Measurements from ENCODE around the gene PCDHGA1. TPM values are rescaled to one million over a fixed set of nuclear protein-coding genes. Genes with fewer than 3 reads are reported as not detected.
"Not testable (repeated sequence)": the region's sequence is repeated elsewhere in the genome, so short reads cannot be mapped to it uniquely, and the experiment has no call there.

PCDHGA1 gene
- total and polyA plus RNA-seq, 5 experiments from 2014 or later = 0.38 to 0.52 TPM; not detected in 3

- POLR2A ChIA-PET = no interaction called here
- Mint-ChIP-seq H3K4me3 (peak within 1 kb of the TSS; percentile 50 to 85 (median 76)), H3K9me3 (peaks cover 0 to 86% (median 36%) of the 10 kb centered on the region in 9 donors), H3K27me3 (peaks cover 46 to 90% (median 68%) of the 10 kb centered on the region in 5 donors), H3K4me1 (peaks cover 0 to 17% (median 5%) of the 10 kb centered on the region in 4 donors), H3K27ac (peak within 1 kb of the TSS in 2 of 10 donors; percentile 64 to 93), H3K36me3 (peaks cover 31 to 54% (median 35%) of the 10 kb centered on the region in 3 donors)
- peak in 4 of 10 donors; percentile 20 to 42 (median 34) for DNase-seq
- ATAC-seq = peak; percentile 39 to 49
These were observed 90.7 kb downstream of the PCDHGA1 start, which contains the start of gene PCDHGA11 for GRCh38 chr5:141420855-141421488. Gene PCDHGA11 (plus strand): TSS chr5:141421051. CDS start chr5:141421228, 177 bp downstream.

- H3K4me3 Mint-ChIP-seq = peak overlapping the region; percentile 50 to 85 (median 74)
- POLR2A ChIA-PET = no interaction called here
- H3K36me3 Mint-ChIP-seq = peaks cover 31 to 58% (median 35%) of the 10 kb centered on the region in 3 donors
- H3K27me3 Mint-ChIP-seq = peaks cover 44 to 90% (median 69%) of the 10 kb centered on the region in 5 donors
- H3K4me1 Mint-ChIP-seq = peaks cover 0 to 17% (median 5%) of the 10 kb centered on the region in 4 donors
- DNase-seq (no peak), ATAC-seq (no peak)
- H3K9me3 Mint-ChIP-seq = peaks cover 0 to 86% (median 36%) of the 10 kb centered on the region in 9 donors
- peak overlapping the region in 2 of 10 donors; percentile 64 to 93 for H3K27ac Mint-ChIP-seq
These were observed 91.2 kb downstream of the PCDHGA1 start for GRCh38 chr5:141421489-141421855.

GRCh38 chr5:141422742-141423291 lies 92.5 kb downstream of the PCDHGA1 start:
- Mint-ChIP-seq H3K27me3 (peaks cover 49 to 91% (median 73%) of the 10 kb centered on the region in 5 donors), H3K4me1 (peaks cover 0 to 14% (median 5%) of the 10 kb centered on the region in 4 donors), H3K27ac (peak overlapping the region in 1 of 10 donors; percentile 40), H3K36me3 (peaks cover 30 to 64% (median 35%) of the 10 kb centered on the region in 3 donors), H3K9me3 (peaks cover 0 to 87% (median 36%) of the 10 kb centered on the region in 9 donors), H3K4me3 (peak overlapping the region in 1 of 10 donors; percentile 42)
- DNase-seq (no peak), ATAC-seq (no peak)
- POLR2A ChIA-PET = no interaction called here

DNA sequence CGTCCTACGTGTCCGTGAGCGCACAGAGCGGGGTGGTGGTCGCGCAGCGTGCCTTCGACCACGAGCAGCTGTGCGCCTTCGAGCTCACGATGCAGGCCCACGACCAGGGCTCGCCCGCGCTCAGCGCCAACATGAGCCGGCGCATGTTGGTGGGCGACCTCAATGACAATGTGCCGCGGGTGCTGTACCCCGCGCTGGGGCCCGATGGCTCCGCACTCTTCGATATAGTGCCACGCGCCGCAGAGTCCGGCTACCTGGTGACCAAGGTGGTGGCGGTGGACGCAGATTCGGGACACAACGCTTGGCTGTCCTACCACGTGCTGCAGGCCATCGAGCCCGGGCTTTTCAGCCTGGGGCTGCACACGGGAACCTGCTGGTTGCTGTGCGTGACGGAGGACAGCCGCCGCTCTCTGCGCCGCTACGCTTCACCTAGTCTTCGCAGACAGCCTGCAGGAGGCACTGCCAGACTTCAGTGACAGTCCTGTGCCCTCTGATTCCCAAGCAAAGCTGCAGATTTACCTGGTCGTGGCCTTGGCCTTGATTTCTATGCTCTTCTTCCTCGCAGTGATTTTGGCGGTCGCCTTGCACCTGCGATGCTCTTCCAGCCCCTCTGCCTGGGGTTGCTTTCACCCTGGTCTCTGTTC lies 97.6 kb downstream of the PCDHGA1 start:
- POLR2A ChIA-PET = no interaction called here
- no peak for DNase-seq
- no peak for ATAC-seq
- H3K4me1 Mint-ChIP-seq = peaks cover 3 to 9% (median 7%) of the 10 kb centered on the region in 4 donors
- peaks cover 16 to 77% (median 30%) of the 10 kb centered on the region in 9 donors for H3K9me3 Mint-ChIP-seq
- peaks cover 46 to 82% (median 59%) of the 10 kb centered on the region in 5 donors for H3K27me3 Mint-ChIP-seq
- peak overlapping the region in 1 of 10 donors; percentile 56 for H3K4me3 Mint-ChIP-seq
- no peak overlapping the region for H3K27ac Mint-ChIP-seq
- peaks cover 18 to 57% (median 28%) of the 10 kb centered on the region in 3 donors for H3K36me3 Mint-ChIP-seq

GRCh38 chr5:141430332-141431113 lies 100.2 kb downstream of the PCDHGA1 start, which contains the start of gene PCDHGA12:
Gene PCDHGA12 (plus strand): TSS chr5:141430507. CDS start chr5:141430760, 253 bp downstream.
- POLR2A ChIA-PET = no interaction called here
- Mint-ChIP-seq H3K4me1 (peaks cover 3 to 9% (median 7%) of the 10 kb centered on the region in 4 donors), H3K27ac (peak within 1 kb of the TSS in 3 of 10 donors; percentile 25 to 87 (median 61)), H3K9me3 (peaks cover 16 to 79% (median 34%) of the 10 kb centered on the region in 9 donors), H3K27me3 (peaks cover 45 to 81% (median 57%) of the 10 kb centered on the region in 5 donors), H3K36me3 (peaks cover 22 to 63% (median 35%) of the 10 kb centered on the region in 3 donors), H3K4me3 (peak within 1 kb of the TSS; percentile 42 to 81 (median 70))
- DNase-seq (no peak), ATAC-seq (peak in 1 of 2 donors; percentile 57)

GRCh38 chr5:141431286-141431685 lies 101.0 kb downstream of the PCDHGA1 start:
- Mint-ChIP-seq H3K9me3 (peaks cover 14 to 74% (median 36%) of the 10 kb centered on the region in 9 donors), H3K4me1 (peaks cover 3 to 9% (median 7%) of the 10 kb centered on the region in 4 donors), H3K4me3 (peak overlapping the region in 9 of 10 donors; percentile 4 to 81 (median 59)), H3K27me3 (peaks cover 42 to 81% (median 57%) of the 10 kb centered on the region in 5 donors), H3K36me3 (peaks cover 22 to 58% (median 31%) of the 10 kb centered on the region in 3 donors), H3K27ac (peak overlapping the region in 1 of 10 donors; percentile 87)
- DNase-seq (no peak), ATAC-seq (peak in 1 of 2 donors; percentile 17)
- POLR2A ChIA-PET = no interaction called here

DNA sequence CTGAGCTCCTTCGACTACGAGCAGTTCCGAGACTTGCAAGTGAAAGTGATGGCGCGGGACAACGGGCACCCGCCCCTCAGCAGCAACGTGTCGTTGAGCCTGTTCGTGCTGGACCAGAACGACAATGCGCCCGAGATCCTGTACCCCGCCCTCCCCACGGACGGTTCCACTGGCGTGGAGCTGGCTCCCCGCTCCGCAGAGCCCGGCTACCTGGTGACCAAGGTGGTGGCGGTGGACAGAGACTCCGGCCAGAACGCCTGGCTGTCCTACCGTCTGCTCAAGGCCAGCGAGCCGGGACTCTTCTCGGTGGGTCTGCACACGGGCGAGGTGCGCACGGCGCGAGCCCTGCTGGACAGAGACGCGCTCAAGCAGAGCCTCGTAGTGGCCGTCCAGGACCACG lies 102.0 kb downstream of the PCDHGA1 start:
- POLR2A ChIA-PET, ATAC-seq, DNase-seq, H3K4me1 Mint-ChIP-seq: not testable (repeated sequence)
- peak overlapping the region in 1 of 10 donors; percentile 66 for H3K4me3 Mint-ChIP-seq
- peaks cover 12 to 63% (median 36%) of the 10 kb centered on the region in 9 donors for H3K9me3 Mint-ChIP-seq
- H3K27me3 Mint-ChIP-seq = peaks cover 33 to 81% (median 59%) of the 10 kb centered on the region in 5 donors
- peak overlapping the region in 1 of 10 donors; percentile 87 for H3K27ac Mint-ChIP-seq
- peaks cover 22 to 53% (median 37%) of the 10 kb centered on the region in 3 donors for H3K36me3 Mint-ChIP-seq

- Mint-ChIP-seq H3K4me3 (peak overlapping the region in 2 of 10 donors; percentile 28 to 47), H3K36me3 (peaks cover 22 to 53% (median 40%) of the 10 kb centered on the region in 3 donors), H3K9me3 (peaks cover 12 to 62% (median 36%) of the 10 kb centered on the region in 9 donors), H3K27me3 (peaks cover 33 to 81% (median 56%) of the 10 kb centered on the region in 5 donors)
- DNase-seq, H3K4me1 Mint-ChIP-seq, H3K27ac Mint-ChIP-seq, POLR2A ChIA-PET, ATAC-seq: not testable (repeated sequence)
These were observed 102.4 kb downstream of the PCDHGA1 start for GRCh38 chr5:141432726-141433125.

DNA sequence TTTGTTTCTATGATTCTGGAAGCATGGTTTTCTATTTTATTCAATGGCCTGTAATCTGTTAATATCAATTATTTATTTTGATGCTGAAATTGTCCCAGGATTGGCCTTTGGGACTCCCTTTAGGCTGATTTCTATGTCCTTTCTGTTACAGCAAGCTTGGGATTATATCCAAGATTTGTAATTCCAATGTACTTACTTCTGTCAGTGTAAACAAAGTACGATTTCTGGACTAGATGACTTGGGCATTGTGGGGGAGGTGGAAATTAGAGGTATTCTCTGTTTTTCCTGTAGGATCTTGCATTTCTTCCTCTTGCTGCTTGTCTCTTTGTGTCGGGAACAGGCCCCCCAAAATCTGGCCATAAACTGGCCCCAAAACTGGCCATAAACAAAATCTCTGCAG lies 103.7 kb downstream of the PCDHGA1 start:
- POLR2A ChIA-PET = no interaction called here
- DNase-seq (no peak), ATAC-seq (no peak)
- Mint-ChIP-seq H3K4me1 (peaks cover 3 to 9% (median 7%) of the 10 kb centered on the region in 4 donors), H3K36me3 (peaks cover 20 to 46% (median 37%) of the 10 kb centered on the region in 3 donors), H3K4me3 (no peak overlapping the region), H3K27me3 (peaks cover 30 to 70% (median 47%) of the 10 kb centered on the region in 5 donors), H3K27ac (no peak overlapping the region), H3K9me3 (peaks cover 9 to 54% (median 33%) of the 10 kb centered on the region in 9 donors)

DNA sequence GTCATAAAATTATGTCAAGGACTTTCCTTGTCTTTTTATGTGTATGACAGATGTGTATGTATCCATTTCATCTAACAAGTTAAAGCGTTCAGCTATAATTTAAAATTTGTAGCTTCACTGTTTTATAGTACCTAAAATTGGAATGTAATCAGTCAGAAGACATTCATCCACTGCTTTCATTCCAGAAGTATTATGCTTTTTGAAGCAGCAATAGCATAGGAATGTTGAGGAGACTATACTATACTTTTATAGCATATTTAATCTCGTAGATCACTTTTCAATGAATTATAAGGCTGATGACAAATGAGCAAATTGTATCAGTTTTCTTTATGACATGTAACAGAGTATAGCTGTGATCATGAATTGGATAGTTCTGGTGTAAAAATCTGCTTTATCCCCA lies 106.9 kb downstream of the PCDHGA1 start:
- DNase-seq = no peak
- ATAC-seq = no peak
- Mint-ChIP-seq H3K36me3 (peaks cover 8 to 32% (median 18%) of the 10 kb centered on the region in 3 donors), H3K4me3 (no peak overlapping the region), H3K9me3 (peaks cover 0 to 44% (median 24%) of the 10 kb centered on the region in 9 donors), H3K4me1 (no peaks in the 10 kb centered on the region), H3K27me3 (peaks cover 19 to 60% (median 35%) of the 10 kb centered on the region in 5 donors), H3K27ac (no peak overlapping the region)
- POLR2A ChIA-PET = no interaction called here

- ATAC-seq (no peak), DNase-seq (no peak)
- Mint-ChIP-seq H3K4me1 (no peaks in the 10 kb centered on the region), H3K9me3 (peaks cover 0 to 30% (median 10%) of the 10 kb centered on the region in 9 donors), H3K36me3 (peaks cover under 1 to 19% (median 10%) of the 10 kb centered on the region in 3 donors), H3K27me3 (peaks cover 14 to 48% (median 16%) of the 10 kb centered on the region in 5 donors), H3K27ac (no peak overlapping the region), H3K4me3 (no peak overlapping the region)
- POLR2A ChIA-PET = no interaction called here
These were observed 109.3 kb downstream of the PCDHGA1 start for GRCh38 chr5:141439411-141440141.

All from naive thymus-derived CD8-positive, alpha-beta T cell (primary cell).